Glomerular endothelial cell (primary cell): ENCODE measurements around the gene TRPC4. TPM values are rescaled to one million over a fixed set of nuclear protein-coding genes. Genes with fewer than 3 reads are reported as not detected.
A peak's percentile ranks its signal among the peaks of the same experiment; 100 is the strongest.

Experiments used
- DNase-seq: peaks from one replicate; pipeline ENCODE4 v3.0.0-alpha.2; 2011; ENCODE audit warnings: low read depth, low spot score; ENCODE audit errors: extremely low read depth
- total RNA-seq: library from RNA; depleted of rRNA; stranded (reverse); fragments of >200 nt; gene quantifications from 2 replicates; pipeline ENCODE4 v1.2.3, GENCODE V29; 2015

Gene TRPC4
- total RNA-seq, 1 donor from 2014 or later = 6.3 TPM

GRCh38 chr13:37735293-37735692, 134.3 kb downstream of the TRPC4 start:
- no peak for DNase-seq

- DNase-seq = no peak
Measured at GRCh38 chr13:37729876-37730275, 139.7 kb downstream of the TRPC4 start.

GRCh38 chr13:37716420-37717195, 153.0 kb downstream of the TRPC4 start:
- no peak for DNase-seq

- DNase-seq = no peak
Measured at GRCh38 chr13:37715606-37716015, 154.0 kb downstream of the TRPC4 start.

GRCh38 chr13:37709318-37709717, 160.3 kb downstream of the TRPC4 start:
- no peak for DNase-seq

- DNase-seq = no peak
Measured at GRCh38 chr13:37707739-37708500, 161.7 kb downstream of the TRPC4 start.

- DNase-seq = no peak
Measured at GRCh38 chr13:37706041-37706440, 163.5 kb downstream of the TRPC4 start.

GRCh38 chr13:37701972-37702371, 167.6 kb downstream of the TRPC4 start:
- no peak for DNase-seq

GRCh38 chr13:37701306-37701705, 168.3 kb downstream of the TRPC4 start:
- DNase-seq = peak; percentile 61

GRCh38 chr13:37700887-37701286, 168.7 kb downstream of the TRPC4 start:
- no peak for DNase-seq

- DNase-seq = no peak
Measured at GRCh38 chr13:37695200-37695599, 174.4 kb downstream of the TRPC4 start.

- DNase-seq = no peak
Measured at GRCh38 chr13:37690361-37690760, 179.2 kb downstream of the TRPC4 start.

- DNase-seq = no peak
Measured at GRCh38 chr13:37686501-37686900, 183.1 kb downstream of the TRPC4 start.

- no peak for DNase-seq
Measured at GRCh38 chr13:37685206-37685605, 184.4 kb downstream of the TRPC4 start.

GRCh38 chr13:37682496-37682895, 187.1 kb downstream of the TRPC4 start:
- no peak for DNase-seq

GRCh38 chr13:37681281-37682032, 188.1 kb downstream of the TRPC4 start:
- DNase-seq = peak; percentile 56

GRCh38 chr13:37680137-37680536, 189.4 kb downstream of the TRPC4 start:
- no peak for DNase-seq

GRCh38 chr13:37679043-37679442, 190.5 kb downstream of the TRPC4 start:
- no peak for DNase-seq

GRCh38 chr13:37669845-37670244, 199.7 kb downstream of the TRPC4 start:
- DNase-seq = no peak

- DNase-seq = no peak
Measured at GRCh38 chr13:37667702-37668101, 201.9 kb downstream of the TRPC4 start.

- no peak for DNase-seq
Measured at GRCh38 chr13:37666036-37666435, 203.5 kb downstream of the TRPC4 start.
